ENCODE results near the gene APBB1IP. TPM values are rescaled to one million over a fixed set of nuclear protein-coding genes. Genes with fewer than 3 reads are reported as not detected.

The APBB1IP gene
- total RNA-seq, 1 donor from 2014 or later: 40.0 TPM

GRCh38 chr10:26509307-26509706 is 71.2 kb downstream of the APBB1IP start:
- H3K27me3 Mint-ChIP-seq: no peaks in the 10 kb centered on the region
- H3K27ac Mint-ChIP-seq: no peak overlapping the region
- DNase-seq: no peak
- H3K4me1 Mint-ChIP-seq: peaks cover 2% of the 10 kb centered on the region
- peaks cover 79% of the 10 kb centered on the region for H3K36me3 Mint-ChIP-seq (ENCODE audit: low read depth)
- intact Hi-C loops (cut with micrococcal nuclease): no loop called here
- H3K4me3 Mint-ChIP-seq: no peak overlapping the region
- H3K9me3 Mint-ChIP-seq: no peaks in the 10 kb centered on the region

GRCh38 chr10:26513101-26513500 is 75.0 kb downstream of the APBB1IP start:
- Mint-ChIP-seq H3K4me1 (no peaks in the 10 kb centered on the region), H3K4me3 (no peak overlapping the region), H3K9me3 (no peaks in the 10 kb centered on the region), H3K27ac (no peak overlapping the region), H3K27me3 (no peaks in the 10 kb centered on the region), H3K36me3 (ENCODE audit: low read depth) (peaks cover 81% of the 10 kb centered on the region)
- no peak for DNase-seq
- intact Hi-C loops (cut with micrococcal nuclease): no loop called here

- intact Hi-C loops (cut with micrococcal nuclease): no loop called here
- H3K27me3 Mint-ChIP-seq: no peaks in the 10 kb centered on the region
- H3K9me3 Mint-ChIP-seq: peaks cover 11% of the 10 kb centered on the region
- no peak for DNase-seq
- H3K27ac Mint-ChIP-seq: no peak overlapping the region
- H3K36me3 Mint-ChIP-seq (ENCODE audit: low read depth): peaks cover 86% of the 10 kb centered on the region
- H3K4me1 Mint-ChIP-seq: no peaks in the 10 kb centered on the region
- no peak overlapping the region for H3K4me3 Mint-ChIP-seq
Measured at GRCh38 chr10:26516540-26517101, 78.5 kb downstream of the APBB1IP start.

- H3K4me3 Mint-ChIP-seq: no peak overlapping the region
- intact Hi-C loops (cut with micrococcal nuclease): no loop called here
- peaks cover 84% of the 10 kb centered on the region for H3K36me3 Mint-ChIP-seq (ENCODE audit: low read depth)
- no peak for DNase-seq
- H3K27me3 Mint-ChIP-seq: no peaks in the 10 kb centered on the region
- H3K9me3 Mint-ChIP-seq: peaks cover 11% of the 10 kb centered on the region
- H3K27ac Mint-ChIP-seq: no peak overlapping the region
- H3K4me1 Mint-ChIP-seq: no peaks in the 10 kb centered on the region
Measured at GRCh38 chr10:26517141-26517867, 79.2 kb downstream of the APBB1IP start.

GRCh38 chr10:26519803-26520202 is 81.7 kb downstream of the APBB1IP start:
- intact Hi-C loops (cut with micrococcal nuclease): no loop called here
- Mint-ChIP-seq H3K4me3 (no peak overlapping the region), H3K27me3 (no peaks in the 10 kb centered on the region), H3K27ac (no peak overlapping the region), H3K9me3 (peaks cover 11% of the 10 kb centered on the region), H3K36me3 (ENCODE audit: low read depth) (peaks cover 78% of the 10 kb centered on the region), H3K4me1 (peaks cover 5% of the 10 kb centered on the region)
- DNase-seq: no peak

- H3K27ac Mint-ChIP-seq: no peak overlapping the region
- peaks cover 8% of the 10 kb centered on the region for H3K4me1 Mint-ChIP-seq
- no peak overlapping the region for H3K4me3 Mint-ChIP-seq
- H3K27me3 Mint-ChIP-seq: no peaks in the 10 kb centered on the region
- H3K9me3 Mint-ChIP-seq: peaks cover 11% of the 10 kb centered on the region
- DNase-seq: no peak
- intact Hi-C loops (cut with micrococcal nuclease): no loop called here
- peaks cover 76% of the 10 kb centered on the region for H3K36me3 Mint-ChIP-seq (ENCODE audit: low read depth)
Measured at GRCh38 chr10:26520575-26520974, 82.4 kb downstream of the APBB1IP start.

- Mint-ChIP-seq H3K4me1 (peaks cover 10% of the 10 kb centered on the region), H3K27ac (peak overlapping the region; percentile 28), H3K9me3 (peaks cover 8% of the 10 kb centered on the region), H3K27me3 (no peaks in the 10 kb centered on the region), H3K36me3 (ENCODE audit: low read depth) (peaks cover 63% of the 10 kb centered on the region), H3K4me3 (no peak overlapping the region)
- intact Hi-C loops (cut with micrococcal nuclease): no loop called here
- no peak for DNase-seq
Measured at GRCh38 chr10:26524161-26524896, 86.2 kb downstream of the APBB1IP start.

- H3K27ac Mint-ChIP-seq: no peak overlapping the region
- no peaks in the 10 kb centered on the region for H3K27me3 Mint-ChIP-seq
- H3K36me3 Mint-ChIP-seq (ENCODE audit: low read depth): peaks cover 53% of the 10 kb centered on the region
- H3K4me3 Mint-ChIP-seq: no peak overlapping the region
- H3K4me1 Mint-ChIP-seq: peaks cover 10% of the 10 kb centered on the region
- intact Hi-C loops (cut with micrococcal nuclease): no loop called here
- no peak for DNase-seq
- H3K9me3 Mint-ChIP-seq: no peaks in the 10 kb centered on the region
Measured at GRCh38 chr10:26525586-26525985, 87.4 kb downstream of the APBB1IP start.

GRCh38 chr10:26527018-26527417 is 88.9 kb downstream of the APBB1IP start:
- H3K27ac Mint-ChIP-seq: no peak overlapping the region
- no peak for DNase-seq
- H3K4me3 Mint-ChIP-seq: no peak overlapping the region
- H3K9me3 Mint-ChIP-seq: no peaks in the 10 kb centered on the region
- peaks cover 49% of the 10 kb centered on the region for H3K36me3 Mint-ChIP-seq (ENCODE audit: low read depth)
- peaks cover 10% of the 10 kb centered on the region for H3K4me1 Mint-ChIP-seq
- H3K27me3 Mint-ChIP-seq: no peaks in the 10 kb centered on the region
- intact Hi-C loops (cut with micrococcal nuclease): no loop called here

- H3K36me3 Mint-ChIP-seq (ENCODE audit: low read depth): peaks cover 46% of the 10 kb centered on the region
- intact Hi-C loops (cut with micrococcal nuclease): no loop called here
- no peak for DNase-seq
- no peaks in the 10 kb centered on the region for H3K27me3 Mint-ChIP-seq
- H3K4me1 Mint-ChIP-seq: peaks cover 10% of the 10 kb centered on the region
- H3K4me3 Mint-ChIP-seq: no peak overlapping the region
- no peak overlapping the region for H3K27ac Mint-ChIP-seq
- no peaks in the 10 kb centered on the region for H3K9me3 Mint-ChIP-seq
Measured at GRCh38 chr10:26528048-26528447, 89.9 kb downstream of the APBB1IP start.

- peaks cover 46% of the 10 kb centered on the region for H3K36me3 Mint-ChIP-seq (ENCODE audit: low read depth)
- no peak overlapping the region for H3K4me3 Mint-ChIP-seq
- no peaks in the 10 kb centered on the region for H3K27me3 Mint-ChIP-seq
- no peak for DNase-seq
- no peak overlapping the region for H3K27ac Mint-ChIP-seq
- no peaks in the 10 kb centered on the region for H3K9me3 Mint-ChIP-seq
- intact Hi-C loops (cut with micrococcal nuclease): no loop called here
- peaks cover 10% of the 10 kb centered on the region for H3K4me1 Mint-ChIP-seq
Measured at GRCh38 chr10:26528715-26529393, 90.7 kb downstream of the APBB1IP start.

- Mint-ChIP-seq H3K27me3 (no peaks in the 10 kb centered on the region), H3K27ac (no peak overlapping the region), H3K4me1 (no peaks in the 10 kb centered on the region), H3K9me3 (no peaks in the 10 kb centered on the region), H3K4me3 (no peak overlapping the region), H3K36me3 (ENCODE audit: low read depth) (peaks cover 37% of the 10 kb centered on the region)
- DNase-seq: no peak
- intact Hi-C loops (cut with micrococcal nuclease): no loop called here
Measured at GRCh38 chr10:26534384-26534783, 96.2 kb downstream of the APBB1IP start.

- Mint-ChIP-seq H3K36me3 (ENCODE audit: low read depth) (peaks cover 48% of the 10 kb centered on the region), H3K9me3 (no peaks in the 10 kb centered on the region), H3K27ac (peak overlapping the region; percentile 31), H3K27me3 (no peaks in the 10 kb centered on the region), H3K4me1 (peaks cover 18% of the 10 kb centered on the region), H3K4me3 (no peak overlapping the region)
- DNase-seq: peak; percentile 64
- intact Hi-C loops (cut with micrococcal nuclease): no loop called here
Measured at GRCh38 chr10:26540601-26541000, 102.5 kb downstream of the APBB1IP start.
